Thyroid gland (tissue), 4 donors: ENCODE data around the gene CDH26. TPM values are rescaled to one million over a fixed set of nuclear protein-coding genes. Genes with fewer than 3 reads are reported as not detected.

Experiments
- DNase-seq, 2 donors: peaks; one replicate each; pipeline ENCODE4 v3.0.0-alpha.2; 2019
- H3K27ac ChIP-seq, 3 donors: fragments of 200-600 bp; sonication (generic); 1 replicate in 2 of 3; 2 replicates in 1 of 3; pipeline ENCODE4 v1.5.1; 2016 to 2019; ENCODE audit warnings: mild to moderate bottlenecking in 1 of 3, moderate library complexity in 1 of 3
- H3K27me3 ChIP-seq: fragments of 200-600 bp; sonication (generic); one replicate; pipeline ENCODE4 v1.5.1; 2019
- H3K36me3 ChIP-seq, 2 donors: fragments of 200-600 bp; sonication (generic); one replicate each; pipeline ENCODE4 v1.5.1; 2016 to 2019
- H3K4me1 ChIP-seq, 2 donors: fragments of 200-600 bp; sonication (generic); one replicate each; pipeline ENCODE4 v1.5.1; 2017 to 2019
- H3K4me3 ChIP-seq, 3 donors: fragments of 200-600 bp; sonication (generic); replicated peaks in 1 of 3; 1 replicate in 2 of 3; 2 replicates in 1 of 3; pipeline ENCODE4 v1.5.1; 2016; ENCODE audit warnings: mild to moderate bottlenecking in 1 of 3
- H3K9me3 ChIP-seq: fragments of 200-600 bp; sonication (generic); one replicate; pipeline ENCODE4 v1.5.1; 2017
- POLR2A ChIP-seq, 2 donors: fragments of 450-650 bp; IDR thresholded peaks; one replicate each; pipeline ENCODE4 v1.6.1; 2017; ENCODE audit warnings: antibody characterized with exemption in 2 of 2, mild to moderate bottlenecking in 2 of 2, moderate library complexity in 1 of 2
- WGBS, 2 donors: methylation state at CpG; one replicate each; pipeline ENCODE4 v1.1.5; 2017; 5-methylcytosine and 5-hydroxymethylcytosine counted together
- intact Hi-C: fragments of 100-400 bp; cut with DNase I; formaldehyde crosslinking; loops from one replicate; pipeline ENCODE4 v1.15.1; 2023
- total RNA-seq, 4 donors: library from RNA; depleted of rRNA; stranded (reverse); fragments of >200 nt; gene quantifications; one replicate each; pipeline ENCODE4 v1.2.3, GENCODE V29; 2016
- TF ChIP-seq, protein P1 (sequence below), 6 experiments: fragments of 200-600 bp in 3 of 6; fragments of 450-650 bp in 3 of 6; sonication (generic) in 3 of 6; IDR thresholded peaks; one replicate each; pipeline ENCODE4 v1.5.1; 2016 to 2019; ENCODE audit warnings: antibody characterized with exemption in 6 of 6, mild to moderate bottlenecking in 2 of 6, inconsistent platforms in 1 of 6, moderate library complexity in 1 of 6

CDH26 gene
- total RNA-seq, 4 donors from 2014 or later: 0.56 to 2.5 (median 1.5) TPM

- 46 to 48% methylated on average over 14 to 37 of the region's 65 CpGs for WGBS, 2 donors
- Histone ChIP-seq H3K27me3 (no peaks in the 10 kb centered on the region), H3K27ac (peak within 1 kb of the TSS in 2 of 3 donors; percentile 41 to 74), H3K9me3 (no peaks in the 10 kb centered on the region), H3K36me3 (no peaks in the 10 kb centered on the region), H3K4me3 (peak within 1 kb of the TSS in 2 of 3 donors; percentile 49 to 55), H3K4me1 (peaks cover 5 to 12% of the 10 kb centered on the region in 2 donors)
- peak; percentile 17 to 31 for DNase-seq
- TF ChIP-seq, protein P1, sequence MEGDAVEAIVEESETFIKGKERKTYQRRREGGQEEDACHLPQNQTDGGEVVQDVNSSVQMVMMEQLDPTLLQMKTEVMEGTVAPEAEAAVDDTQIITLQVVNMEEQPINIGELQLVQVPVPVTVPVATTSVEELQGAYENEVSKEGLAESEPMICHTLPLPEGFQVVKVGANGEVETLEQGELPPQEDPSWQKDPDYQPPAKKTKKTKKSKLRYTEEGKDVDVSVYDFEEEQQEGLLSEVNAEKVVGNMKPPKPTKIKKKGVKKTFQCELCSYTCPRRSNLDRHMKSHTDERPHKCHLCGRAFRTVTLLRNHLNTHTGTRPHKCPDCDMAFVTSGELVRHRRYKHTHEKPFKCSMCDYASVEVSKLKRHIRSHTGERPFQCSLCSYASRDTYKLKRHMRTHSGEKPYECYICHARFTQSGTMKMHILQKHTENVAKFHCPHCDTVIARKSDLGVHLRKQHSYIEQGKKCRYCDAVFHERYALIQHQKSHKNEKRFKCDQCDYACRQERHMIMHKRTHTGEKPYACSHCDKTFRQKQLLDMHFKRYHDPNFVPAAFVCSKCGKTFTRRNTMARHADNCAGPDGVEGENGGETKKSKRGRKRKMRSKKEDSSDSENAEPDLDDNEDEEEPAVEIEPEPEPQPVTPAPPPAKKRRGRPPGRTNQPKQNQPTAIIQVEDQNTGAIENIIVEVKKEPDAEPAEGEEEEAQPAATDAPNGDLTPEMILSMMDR (IDR thresholded peaks at IDR 0.05): no peak
- no peak for TF ChIP-seq POLR2A (IDR thresholded peaks at IDR 0.05)
- intact Hi-C loops: no loop called here
Observed at GRCh38 chr20:59933296-59933848, 24.9 kb upstream of the CDH26 start, which contains the start of gene SYCP2. Gene SYCP2 (minus strand): TSS chr20:59933637. CDS start chr20:59922413, 11,224 bp downstream.

DNA sequence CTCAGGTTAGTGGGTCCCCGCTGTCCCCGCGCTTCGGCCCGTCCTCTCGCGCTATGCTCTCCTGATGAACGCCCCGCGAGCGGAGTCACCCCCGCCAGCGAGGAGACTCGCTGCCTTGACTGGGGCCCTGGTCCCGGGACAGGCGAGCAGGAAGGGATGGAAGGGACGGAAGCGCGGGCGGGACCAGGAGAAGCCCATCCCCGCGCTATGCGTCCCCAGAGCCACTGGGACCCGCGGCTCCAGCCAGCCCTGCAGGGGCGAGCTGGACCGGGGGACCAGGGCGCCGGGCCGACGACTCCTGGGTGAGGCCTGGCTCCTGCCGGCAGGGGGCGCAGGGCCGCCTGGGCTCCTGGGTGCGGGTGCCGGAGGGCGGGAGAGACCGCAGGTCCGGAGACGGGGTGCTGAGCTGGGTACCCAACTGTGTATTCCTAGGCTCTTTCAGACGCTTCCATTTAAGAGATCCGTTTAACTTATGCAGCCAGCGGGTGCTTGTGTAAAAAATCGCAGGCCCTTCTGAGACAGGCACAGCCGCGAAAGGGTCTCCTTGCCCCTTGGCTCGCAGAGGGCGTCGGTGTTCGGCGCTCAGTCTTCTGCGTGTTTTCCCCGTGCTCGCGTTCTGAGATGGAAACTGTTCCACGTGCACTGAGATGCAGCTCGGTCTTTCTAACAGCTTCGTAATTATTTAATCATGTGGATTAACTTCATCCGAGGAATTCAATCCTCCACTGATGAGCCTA, 24.2 kb upstream of the CDH26 start:
- intact Hi-C loops: no loop called here
- DNase-seq: peak; percentile 75 to 79
- WGBS, 2 donors: 9 to 18% methylated on average over 16 to 34 of the region's 59 CpGs
- Histone ChIP-seq H3K27me3 (no peaks in the 10 kb centered on the region), H3K9me3 (no peaks in the 10 kb centered on the region), H3K4me1 (peaks cover 12 to 19% of the 10 kb centered on the region in 2 donors), H3K36me3 (no peaks in the 10 kb centered on the region), H3K27ac (peak overlapping the region in 2 of 3 donors; percentile 41 to 74), H3K4me3 (peak overlapping the region in 2 of 3 donors; percentile 49 to 55)
- peak in 1 of 2 donors; percentile 29 for TF ChIP-seq POLR2A (IDR thresholded peaks at IDR 0.05)
- TF ChIP-seq, protein P1 (IDR thresholded peaks at IDR 0.05): peak; percentile 54 to 98 (median 90)

DNA sequence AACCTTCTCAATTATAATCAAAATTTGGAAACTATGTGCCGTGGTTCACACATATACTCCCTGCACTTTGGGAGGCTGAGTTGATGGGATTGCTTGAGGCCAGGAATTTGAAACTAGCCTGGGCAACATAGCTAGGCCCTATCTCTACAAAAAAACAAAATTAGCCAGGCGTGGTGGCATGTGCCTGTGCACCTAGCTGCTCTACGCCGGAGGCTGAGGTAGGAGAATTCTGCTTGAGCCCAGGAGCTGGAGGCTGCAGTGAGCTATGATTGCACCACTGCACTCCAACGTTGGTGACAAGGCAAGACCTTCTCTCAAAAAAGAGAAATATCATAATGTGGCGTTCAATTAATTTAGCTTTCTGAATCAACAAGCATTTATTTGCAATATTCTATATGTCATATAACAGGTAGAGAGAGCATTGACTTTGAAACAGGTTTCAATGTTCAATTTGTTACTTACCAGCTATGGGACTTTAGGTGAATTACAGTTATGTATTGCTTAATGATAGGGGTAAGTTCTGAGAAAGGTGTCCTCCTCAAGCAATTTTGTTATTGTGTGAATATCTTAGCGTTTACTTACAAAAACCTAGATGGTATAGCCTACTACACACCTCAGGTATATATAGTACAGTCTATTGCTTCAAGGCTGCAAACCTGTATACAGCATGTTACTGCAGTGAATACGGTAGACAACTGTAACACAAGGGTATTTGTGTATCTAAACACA, 22.6 kb upstream of the CDH26 start:
- no peak for TF ChIP-seq POLR2A (IDR thresholded peaks at IDR 0.05)
- TF ChIP-seq, protein P1 (IDR thresholded peaks at IDR 0.05): no peak
- no peaks in the 10 kb centered on the region for H3K36me3 ChIP-seq
- no peak for DNase-seq
- H3K27me3 ChIP-seq: no peaks in the 10 kb centered on the region
- H3K9me3 ChIP-seq: no peaks in the 10 kb centered on the region
- no peak overlapping the region for H3K4me3 ChIP-seq
- peaks cover 16 to 23% of the 10 kb centered on the region in 2 donors for H3K4me1 ChIP-seq
- intact Hi-C loops: no loop called here
- 94 to 96% methylated on average over 8 of the region's 8 CpGs for WGBS, 2 donors
- H3K27ac ChIP-seq: no peak overlapping the region

DNA sequence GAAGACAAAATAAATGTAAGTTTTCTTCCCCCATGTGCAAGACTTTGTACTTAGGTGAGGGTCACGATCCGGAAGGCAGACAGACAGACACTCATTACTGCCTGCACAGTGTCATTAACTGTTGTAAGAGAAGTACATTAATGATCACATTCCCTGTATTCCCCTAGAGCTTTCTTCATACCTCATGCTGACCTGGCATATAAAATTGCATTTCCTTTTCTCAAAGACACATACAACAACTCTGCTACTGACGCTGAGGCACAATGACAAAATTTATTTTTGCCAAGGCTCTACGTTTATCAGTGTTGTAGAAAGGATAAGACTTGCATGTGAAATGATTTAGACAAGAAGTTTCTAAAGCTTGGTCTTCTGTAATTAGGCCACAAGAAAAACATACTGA, 21.8 kb upstream of the CDH26 start:
- TF ChIP-seq, protein P1 (IDR thresholded peaks at IDR 0.05): no peak
- intact Hi-C loops: no loop called here
- 89 to 90% methylated on average over 4 of the region's 4 CpGs for WGBS, 2 donors

More for the DNA sequence above, 21.8 kb upstream of the CDH26 start:
- Histone ChIP-seq H3K9me3 (no peaks in the 10 kb centered on the region), H3K36me3 (no peaks in the 10 kb centered on the region), H3K27me3 (no peaks in the 10 kb centered on the region), H3K27ac (no peak overlapping the region), H3K4me1 (peaks cover 20 to 27% of the 10 kb centered on the region in 2 donors), H3K4me3 (no peak overlapping the region)
- DNase-seq: no peak
